OCI-LY3 (cell line): ENCODE data around the gene LRRC8C.

ENCODE experiments used
- H2AFZ ChIP-seq: fragments of 200-600, 300-600 bp; shearing (Covaris generic); 2 replicates; pipeline ENCODE4 v1.6.0; 2014; ENCODE audit warnings: antibody characterized with exemption, low read depth, low read length
- H3K27ac ChIP-seq: fragments of 200-600, 300-600 bp; sonication (generic); 2 replicates; pipeline ENCODE4 v1.5.1; 2014; ENCODE audit warnings: mild to moderate bottlenecking, low read length, moderate library complexity, mixed read lengths
- H3K27me3 ChIP-seq: fragments of 200-600, 300-600 bp; sonication (generic); 2 replicates; pipeline ENCODE4 v1.6.1; 2014; ENCODE audit warnings: low read depth, low read length, mixed read lengths
- H3K36me3 ChIP-seq: fragments of 200-600, 300-600 bp; sonication (generic); replicated peaks from 2 replicates; pipeline ENCODE3; 2014; ENCODE audit warnings: low read depth, low read length, mixed read lengths
- H3K4me1 ChIP-seq: fragments of 300-600, 200-600 bp; sonication (generic); 2 replicates; pipeline ENCODE4 v1.6.1; 2014; ENCODE audit warnings: low read length, mixed read lengths
- H3K4me2 ChIP-seq: fragments of 200-600, 300-600 bp; sonication (generic); 2 replicates; pipeline ENCODE4 v1.6.1; 2014; ENCODE audit warnings: low read length, mixed read lengths
- H3K4me3 ChIP-seq: fragments of 300-600, 200-600 bp; sonication (generic); 2 replicates; pipeline ENCODE4 v1.5.1; 2014; ENCODE audit warnings: antibody characterized with exemption, mild to moderate bottlenecking, low read length, moderate library complexity
- H3K79me2 ChIP-seq: fragments of 300-600, 200-600 bp; shearing (Covaris generic); 2 replicates; pipeline ENCODE4 v1.6.1; 2014; ENCODE audit warnings: mild to moderate bottlenecking, low read length, mixed read lengths
- H3K9ac ChIP-seq: fragments of 300-600, 200-600 bp; shearing (Covaris generic); 2 replicates; pipeline ENCODE4 v1.6.0; 2014; ENCODE audit warnings: mild to moderate bottlenecking, low read length, moderate library complexity
- H3K9me3 ChIP-seq: fragments of 200-600, 300-600 bp; shearing (Covaris generic); 2 replicates; pipeline ENCODE4 v1.6.1; 2014; ENCODE audit warnings: low read length, mixed read lengths; ENCODE audit not compliant: insufficient read depth
- H4K20me1 ChIP-seq: fragments of 200-600, 300-600 bp; sonication (generic); 2 replicates; pipeline ENCODE4 v1.6.1; 2016; ENCODE audit warnings: low read length, mixed read lengths; ENCODE audit not compliant: insufficient read depth
- CTCF ChIP-seq: fragments of 200-600, 300-600 bp; sonication (generic); IDR thresholded peaks from 2 replicates; pipeline ENCODE4 v1.5.1; 2014; ENCODE audit warnings: antibody characterized with exemption, low read length, low read depth
- EZH2phosphoT487 ChIP-seq: fragments of 200-600 bp; shearing (Covaris generic); IDR thresholded peaks from 2 replicates; pipeline ENCODE4 v1.6.1; 2018; ENCODE audit warnings: antibody characterized with exemption, mixed run types, low read depth

The LRRC8C gene

GRCh38 chr1:89698624-89699023 is 65.7 kb downstream of the LRRC8C start:
- Histone ChIP-seq H3K27ac (no peak overlapping the region), H3K4me3 (no peak overlapping the region), H3K36me3 (no peaks in the 10 kb centered on the region), H3K4me1 (peaks cover 33% of the 10 kb centered on the region), H4K20me1 (no peaks in the 10 kb centered on the region), H2AFZ (no peak overlapping the region), H3K79me2 (no peaks in the 10 kb centered on the region), H3K9me3 (no peaks in the 10 kb centered on the region), H3K9ac (no peak overlapping the region), H3K4me2 (no peak overlapping the region), H3K27me3 (no peaks in the 10 kb centered on the region)
- no peak for TF ChIP-seq CTCF
- no peak for TF ChIP-seq EZH2phosphoT487

- Histone ChIP-seq H3K36me3 (no peaks in the 10 kb centered on the region), H3K27ac (0 out of 2 replicates have a peak overlapping the region, but pooled peaks have one; percentile 12), H4K20me1 (no peaks in the 10 kb centered on the region)
These were observed 66.6 kb downstream of the LRRC8C start for GRCh38 chr1:89699451-89699986.

GRCh38 chr1:89701746-89702241 is 68.9 kb downstream of the LRRC8C start:
- Histone ChIP-seq H3K4me3 (no peak overlapping the region), H3K9me3 (no peaks in the 10 kb centered on the region), H3K79me2 (no peaks in the 10 kb centered on the region), H3K27me3 (no peaks in the 10 kb centered on the region), H3K4me1 (peaks cover 35% of the 10 kb centered on the region), H2AFZ (no peak overlapping the region), H3K36me3 (no peaks in the 10 kb centered on the region), H4K20me1 (no peaks in the 10 kb centered on the region), H3K27ac (no peak overlapping the region), H3K4me2 (no peak overlapping the region), H3K9ac (no peak overlapping the region)
- TF ChIP-seq CTCF: no peak
- no peak for TF ChIP-seq EZH2phosphoT487

More at GRCh38 chr1:89699451-89699986, 66.6 kb downstream of the LRRC8C start:
- H3K4me1 ChIP-seq: peaks cover 24% of the 10 kb centered on the region
- H3K27me3 ChIP-seq: no peaks in the 10 kb centered on the region
- H3K9ac ChIP-seq: no peak overlapping the region
- H3K4me3 ChIP-seq: peak overlapping the region; percentile 57
- TF ChIP-seq CTCF (no peak), EZH2phosphoT487 (no peak)
- peak overlapping the region; percentile 73 for H3K4me2 ChIP-seq
- peak overlapping the region; percentile 45; the same call in 1 of the 2 replicates for H2AFZ ChIP-seq
- no peaks in the 10 kb centered on the region for H3K9me3 ChIP-seq
- H3K79me2 ChIP-seq: no peaks in the 10 kb centered on the region

GRCh38 chr1:89702520-89703045 is 69.7 kb downstream of the LRRC8C start:
- H3K4me2 ChIP-seq: no peak overlapping the region
- no peak for TF ChIP-seq EZH2phosphoT487
- no peak for TF ChIP-seq CTCF
- H3K36me3 ChIP-seq: no peaks in the 10 kb centered on the region
- H2AFZ ChIP-seq: no peak overlapping the region
- H3K79me2 ChIP-seq: no peaks in the 10 kb centered on the region
- no peak overlapping the region for H3K27ac ChIP-seq
- H3K4me3 ChIP-seq: no peak overlapping the region
- H4K20me1 ChIP-seq: no peaks in the 10 kb centered on the region
- no peak overlapping the region for H3K9ac ChIP-seq
- no peaks in the 10 kb centered on the region for H3K27me3 ChIP-seq
- no peaks in the 10 kb centered on the region for H3K9me3 ChIP-seq
- peaks cover 37% of the 10 kb centered on the region for H3K4me1 ChIP-seq
